Measurements from ENCODE around the gene TMX4.

The TMX4 gene

GRCh38 chr20:8019246-8019997 is at the start of gene TMX4:
Gene TMX4, minus strand, starts transcription at chr20:8019761. Its CDS starts 148 bp downstream, at chr20:8019613.
- in situ Hi-C loops (cut with MboI; ENCODE audit: low sequenced_read_pairs), result no loop called here

- in situ Hi-C loops (cut with MboI; ENCODE audit: low sequenced_read_pairs), result no loop called here
Measured at GRCh38 chr20:8067082-8067481, 47.5 kb upstream of the TMX4 start.

GRCh38 chr20:8066662-8067061 is 47.1 kb upstream of the TMX4 start:
- in situ Hi-C loops (cut with MboI; ENCODE audit: low sequenced_read_pairs), result no loop called here

GRCh38 chr20:8065691-8066090 is 46.1 kb upstream of the TMX4 start:
- in situ Hi-C loops (cut with MboI; ENCODE audit: low sequenced_read_pairs), result no loop called here

- in situ Hi-C loops (cut with MboI; ENCODE audit: low sequenced_read_pairs), result no loop called here
Measured at GRCh38 chr20:8062756-8063155, 43.2 kb upstream of the TMX4 start.

GRCh38 chr20:8061861-8062518 is 42.4 kb upstream of the TMX4 start:
- in situ Hi-C loops (cut with MboI; ENCODE audit: low sequenced_read_pairs), result no loop called here

GRCh38 chr20:8060977-8061376 is 41.4 kb upstream of the TMX4 start:
- in situ Hi-C loops (cut with MboI; ENCODE audit: low sequenced_read_pairs), result no loop called here

- in situ Hi-C loops (cut with MboI; ENCODE audit: low sequenced_read_pairs), result no loop called here
Measured at GRCh38 chr20:8057871-8058270, 38.3 kb upstream of the TMX4 start.

- in situ Hi-C loops (cut with MboI; ENCODE audit: low sequenced_read_pairs), result no loop called here
Measured at GRCh38 chr20:8055096-8055495, 35.5 kb upstream of the TMX4 start.

GRCh38 chr20:8050157-8050837 is 30.7 kb upstream of the TMX4 start:
- in situ Hi-C loops (cut with MboI; ENCODE audit: low sequenced_read_pairs), result no loop called here

GRCh38 chr20:8049310-8049709 is 29.7 kb upstream of the TMX4 start:
- in situ Hi-C loops (cut with MboI; ENCODE audit: low sequenced_read_pairs), result loop anchor here (25.0 kb wide), 1 partner anchor 663 kb away; no protein-coding TSS in a partner anchor

- in situ Hi-C loops (cut with MboI; ENCODE audit: low sequenced_read_pairs), result loop anchor here (25.0 kb wide), 1 partner anchor 666 kb away; no protein-coding TSS in a partner anchor
Measured at GRCh38 chr20:8045946-8046345, 26.4 kb upstream of the TMX4 start.

GRCh38 chr20:8043687-8044282 is 24.2 kb upstream of the TMX4 start:
- in situ Hi-C loops (cut with MboI; ENCODE audit: low sequenced_read_pairs), result loop anchor here (25.0 kb wide), 1 partner anchor 669 kb away; no protein-coding TSS in a partner anchor

- in situ Hi-C loops (cut with MboI; ENCODE audit: low sequenced_read_pairs), result loop anchor here (25.0 kb wide), 1 partner anchor 673 kb away; no protein-coding TSS in a partner anchor
Measured at GRCh38 chr20:8039042-8039441, 19.5 kb upstream of the TMX4 start.

GRCh38 chr20:8036771-8037170 is 17.2 kb upstream of the TMX4 start:
- in situ Hi-C loops (cut with MboI; ENCODE audit: low sequenced_read_pairs), result loop anchor here (25.0 kb wide), 1 partner anchor 676 kb away; no protein-coding TSS in a partner anchor

- in situ Hi-C loops (cut with MboI; ENCODE audit: low sequenced_read_pairs), result loop anchor here (25.0 kb wide), 1 partner anchor 679 kb away; no protein-coding TSS in a partner anchor
Measured at GRCh38 chr20:8033151-8033841, 13.7 kb upstream of the TMX4 start.

- in situ Hi-C loops (cut with MboI; ENCODE audit: low sequenced_read_pairs), result loop anchor here (25.0 kb wide), 1 partner anchor 680 kb away; no protein-coding TSS in a partner anchor
Measured at GRCh38 chr20:8032499-8032898, 12.9 kb upstream of the TMX4 start.

GRCh38 chr20:8031539-8031938 is 12.0 kb upstream of the TMX4 start:
- in situ Hi-C loops (cut with MboI; ENCODE audit: low sequenced_read_pairs), result loop anchor here (25.0 kb wide), 1 partner anchor 681 kb away; no protein-coding TSS in a partner anchor

GRCh38 chr20:8021541-8022269 is 2.1 kb upstream of the TMX4 start:
- in situ Hi-C loops (cut with MboI; ENCODE audit: low sequenced_read_pairs), result no loop called here

Data from HL-60/S4 (cell line).